Measurements from ENCODE around the gene FAM13A.

DNA sequence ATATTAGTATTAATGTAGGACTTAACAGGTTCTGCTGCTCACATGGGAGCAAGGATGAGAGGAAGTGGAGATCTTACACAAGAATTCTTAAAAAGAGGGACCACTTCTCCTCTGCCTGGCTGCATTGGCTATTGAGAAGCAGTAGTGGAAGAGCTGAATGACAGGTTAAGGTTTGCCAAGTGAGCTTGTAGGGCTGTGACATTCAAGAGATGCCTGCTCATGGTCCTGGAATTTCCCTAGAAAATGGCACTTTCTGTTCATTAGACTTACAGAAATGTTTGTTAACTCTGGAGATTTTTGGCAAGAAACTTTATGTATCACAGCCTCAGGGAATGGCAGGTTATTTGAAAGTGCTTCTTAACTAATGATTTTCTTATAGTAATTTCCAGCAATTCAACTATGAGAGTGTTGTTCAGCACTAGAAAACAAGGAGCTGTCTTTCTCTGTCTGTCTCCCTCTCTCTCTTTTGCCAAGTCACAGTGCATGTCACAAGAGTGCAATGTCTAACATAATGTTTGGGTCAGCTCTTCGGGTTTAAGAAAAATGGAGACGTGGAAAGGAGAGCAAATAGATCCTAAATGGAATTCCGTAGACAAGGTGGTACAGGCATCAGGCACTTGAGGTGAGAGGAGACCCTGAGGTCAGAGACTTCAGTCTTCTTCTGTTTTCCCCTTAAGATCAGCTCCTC lies 351.0 kb downstream of the FAM13A start:
- TF ChIP-seq CTCF (IDR thresholded peaks at IDR 0.05) = no peak
- no peak for TF ChIP-seq POLR2A (IDR thresholded peaks at IDR 0.05)
